Neural progenitor cell (in vitro differentiated cells): ENCODE data around the gene GPATCH2L. TPM values are rescaled to one million over a fixed set of nuclear protein-coding genes. Genes with fewer than 3 reads are reported as not detected.
A peak's percentile ranks its signal among the peaks of the same experiment; 100 is the strongest.

ENCODE experiments used
- DNase-seq: peaks from one replicate; pipeline ENCODE4 v3.0.0-alpha.2; 2016; ENCODE audit warnings: low spot score
- H2AFZ ChIP-seq: fragments of 200-600 bp; sonication (generic); replicated peaks from 2 replicates; pipeline ENCODE4 v1.6.1; 2016; ENCODE audit warnings: antibody characterized with exemption
- H3F3A ChIP-seq: fragments of 200-600 bp; sonication (generic); 2 replicates; pipeline ENCODE4 v1.6.1; 2016; ENCODE audit warnings: antibody characterized with exemption, low read depth
- H3K27ac ChIP-seq: fragments of 200-600 bp; sonication (generic); 2 replicates; pipeline ENCODE4 v1.5.1; 2016; ENCODE audit warnings: mild to moderate bottlenecking
- H3K27me3 ChIP-seq: fragments of 200-600 bp; sonication (generic); 2 replicates; pipeline ENCODE4 v1.6.1; 2016; ENCODE audit warnings: mild to moderate bottlenecking, moderate library complexity
- H3K36me3 ChIP-seq: fragments of 200-600 bp; sonication (generic); 2 replicates; pipeline ENCODE4 v1.5.1; 2016
- H3K4me1 ChIP-seq: fragments of 200-600 bp; sonication (generic); 2 replicates; pipeline ENCODE4 v1.6.1; 2016; ENCODE audit warnings: mixed run types
- H3K4me2 ChIP-seq: fragments of 200-600 bp; sonication (generic); 2 replicates; pipeline ENCODE4 v1.6.1; 2016
- H3K4me3 ChIP-seq: fragments of 200-600 bp; sonication (generic); 2 replicates; pipeline ENCODE4 v1.5.1; 2016
- H3K79me2 ChIP-seq: fragments of 200-600 bp; sonication (generic); 2 replicates; pipeline ENCODE4 v1.6.1; 2016; ENCODE audit warnings: low read depth
- H3K9ac ChIP-seq: fragments of 200-600 bp; sonication (generic); 2 replicates; pipeline ENCODE4 v1.6.1; 2016
- H3K9me3 ChIP-seq: fragments of 200-600 bp; sonication (generic); 2 replicates; pipeline ENCODE4 v1.5.1; 2016; ENCODE audit warnings: low read depth
- H4K20me1 ChIP-seq: fragments of 200-600 bp; sonication (generic); 2 replicates; pipeline ENCODE4 v1.6.1; 2016; ENCODE audit warnings: low read depth
- H3K27ac Mint-ChIP-seq: 3 replicates; pipeline ENCODE4 v1.8.0; 2021; ENCODE audit warnings: mixed read lengths
- H3K27me3 Mint-ChIP-seq: 2 replicates; pipeline ENCODE4 v1.8.0; 2022; ENCODE audit warnings: low read depth, mild to moderate bottlenecking, inconsistent platforms, moderate library complexity, mixed read lengths; ENCODE audit not compliant: insufficient read depth
- H3K36me3 Mint-ChIP-seq: 3 replicates; pipeline ENCODE4 v1.8.0; 2021; ENCODE audit warnings: mixed read lengths
- H3K4me1 Mint-ChIP-seq: 3 replicates; pipeline ENCODE4 v1.8.0; 2021; ENCODE audit warnings: mixed read lengths
- H3K4me3 Mint-ChIP-seq: 3 replicates; pipeline ENCODE4 v1.8.0; 2021; ENCODE audit warnings: mild to moderate bottlenecking, moderate library complexity, mixed read lengths
- H3K9me3 Mint-ChIP-seq: 3 replicates; pipeline ENCODE4 v1.8.0; 2020; ENCODE audit warnings: mixed read lengths
- CTCF ChIP-seq: fragments of 200-600 bp; sonication (generic); IDR thresholded peaks from 2 replicates; pipeline ENCODE4 v1.5.1; 2017; ENCODE audit warnings: antibody characterized with exemption, mild to moderate bottlenecking
- EZH2 ChIP-seq: fragments of 200-600 bp; sonication (generic); IDR thresholded peaks from 2 replicates; pipeline ENCODE4 v1.6.1; 2017; ENCODE audit warnings: antibody characterized with exemption, mild to moderate bottlenecking, moderate library complexity
- EZH2phosphoT487 ChIP-seq: fragments of 200-600 bp; sonication (generic); IDR thresholded peaks from 2 replicates; pipeline ENCODE4 v1.6.1; 2017; ENCODE audit warnings: antibody characterized with exemption
- total RNA-seq: library from RNA; depleted of rRNA; stranded (reverse); fragments of >200 nt; gene quantifications from 2 replicates; pipeline ENCODE4 v1.2.3, GENCODE V29; 2015; ENCODE audit warnings: low replicate concordance

GPATCH2L gene
- total RNA-seq, 1 donor from 2014 or later = 68.2 TPM

- no peak overlapping the region for H3K27ac Mint-ChIP-seq
- Histone ChIP-seq H4K20me1 (no peaks in the 10 kb centered on the region), H3K27ac (no peak overlapping the region), H3K9ac (no peak overlapping the region), H3F3A (peaks cover 23% of the 10 kb centered on the region), H3K4me1 (peaks cover 31% of the 10 kb centered on the region), H3K79me2 (no peaks in the 10 kb centered on the region), H3K9me3 (no peaks in the 10 kb centered on the region), H2AFZ (no peak overlapping the region), H3K27me3 (no peaks in the 10 kb centered on the region), H3K36me3 (no peaks in the 10 kb centered on the region), H3K4me2 (no peak overlapping the region), H3K4me3 (no peak overlapping the region)
- no peak for DNase-seq
- H3K4me3 Mint-ChIP-seq = no peak overlapping the region
- H3K36me3 Mint-ChIP-seq = no peaks in the 10 kb centered on the region
- H3K9me3 Mint-ChIP-seq = no peaks in the 10 kb centered on the region
- no peak for TF ChIP-seq EZH2
- no peak for TF ChIP-seq EZH2phosphoT487
- no peak for TF ChIP-seq CTCF
- H3K27me3 Mint-ChIP-seq = peaks cover 3% of the 10 kb centered on the region
- H3K4me1 Mint-ChIP-seq = peaks cover 24% of the 10 kb centered on the region
Measured at GRCh38 chr14:76259029-76259735, 107.5 kb downstream of the GPATCH2L start.

GRCh38 chr14:76260749-76261148 is 109.0 kb downstream of the GPATCH2L start:
- no peak overlapping the region for H3K4me3 Mint-ChIP-seq
- Histone ChIP-seq H3K36me3 (no peaks in the 10 kb centered on the region), H3K4me3 (no peak overlapping the region), H3F3A (peaks cover 23% of the 10 kb centered on the region), H3K27ac (no peak overlapping the region), H3K4me1 (peaks cover 31% of the 10 kb centered on the region), H3K9ac (no peak overlapping the region), H3K79me2 (no peaks in the 10 kb centered on the region), H4K20me1 (no peaks in the 10 kb centered on the region), H2AFZ (no peak overlapping the region), H3K9me3 (no peaks in the 10 kb centered on the region), H3K4me2 (peak overlapping the region; percentile 40), H3K27me3 (no peaks in the 10 kb centered on the region)
- H3K9me3 Mint-ChIP-seq = no peaks in the 10 kb centered on the region
- TF ChIP-seq EZH2 (no peak), EZH2phosphoT487 (no peak), CTCF (no peak)
- H3K27me3 Mint-ChIP-seq = peaks cover 8% of the 10 kb centered on the region
- H3K36me3 Mint-ChIP-seq = no peaks in the 10 kb centered on the region
- H3K27ac Mint-ChIP-seq = no peak overlapping the region
- peaks cover 24% of the 10 kb centered on the region for H3K4me1 Mint-ChIP-seq
- no peak for DNase-seq

- peak overlapping the region; percentile 15 for H3K27ac Mint-ChIP-seq
- Histone ChIP-seq H3K36me3 (no peaks in the 10 kb centered on the region), H3K4me1 (peaks cover 31% of the 10 kb centered on the region), H3K27ac (peak overlapping the region; percentile 79), H3F3A (peaks cover 23% of the 10 kb centered on the region), H3K27me3 (no peaks in the 10 kb centered on the region), H4K20me1 (no peaks in the 10 kb centered on the region), H2AFZ (no peak overlapping the region), H3K9ac (no peak overlapping the region), H3K4me2 (peak overlapping the region; percentile 40), H3K4me3 (peak overlapping the region; percentile 9), H3K79me2 (no peaks in the 10 kb centered on the region), H3K9me3 (no peaks in the 10 kb centered on the region)
- DNase-seq = peak; percentile 82
- peaks cover 24% of the 10 kb centered on the region for H3K4me1 Mint-ChIP-seq
- no peak for TF ChIP-seq EZH2
- TF ChIP-seq EZH2phosphoT487 = no peak
- peaks cover 2% of the 10 kb centered on the region for H3K9me3 Mint-ChIP-seq
- no peak overlapping the region for H3K4me3 Mint-ChIP-seq
- H3K36me3 Mint-ChIP-seq = no peaks in the 10 kb centered on the region
- peaks cover 8% of the 10 kb centered on the region for H3K27me3 Mint-ChIP-seq
Measured at GRCh38 chr14:76261371-76261811, 109.7 kb downstream of the GPATCH2L start.

- Mint-ChIP-seq H3K4me3 (no peak overlapping the region), H3K4me1 (peaks cover 16% of the 10 kb centered on the region), H3K27me3 (peaks cover 8% of the 10 kb centered on the region), H3K36me3 (no peaks in the 10 kb centered on the region), H3K27ac (no peak overlapping the region), H3K9me3 (peaks cover 2% of the 10 kb centered on the region)
- Histone ChIP-seq H2AFZ (no peak overlapping the region), H3K4me3 (no peak overlapping the region), H3K27me3 (no peaks in the 10 kb centered on the region), H3K36me3 (no peaks in the 10 kb centered on the region), H3K27ac (no peak overlapping the region), H4K20me1 (no peaks in the 10 kb centered on the region), H3K9me3 (no peaks in the 10 kb centered on the region), H3K79me2 (no peaks in the 10 kb centered on the region), H3K4me1 (peaks cover 22% of the 10 kb centered on the region), H3K9ac (no peak overlapping the region), H3F3A (peaks cover 30% of the 10 kb centered on the region), H3K4me2 (no peak overlapping the region)
- TF ChIP-seq CTCF (no peak), EZH2 (no peak), EZH2phosphoT487 (no peak)
- DNase-seq = no peak
Measured at GRCh38 chr14:76262641-76263040, 110.9 kb downstream of the GPATCH2L start.
